Gastrocnemius medialis (tissue), 4 donors: ENCODE results near the gene ANKRD63. TPM values are rescaled to one million over a fixed set of nuclear protein-coding genes. Genes with fewer than 3 reads are reported as not detected.
A peak's percentile ranks its signal among the peaks of the same experiment; 100 is the strongest.

Experiments
- ATAC-seq, 2 donors: fragments of 150-250 bp; one replicate each; pipeline ENCODE4 v1.9.1; 2016
- DNase-seq, 2 donors: peaks; one replicate each; pipeline ENCODE4 v3.0.0-alpha.2; 2019
- H3K27ac ChIP-seq, 4 donors: fragments of 200-600 bp; sonication (generic); 1 replicate in 1 of 4; 2 replicates in 3 of 4; pipeline ENCODE4 v1.5.1; 2016 to 2018; ENCODE audit warnings: mild to moderate bottlenecking in 2 of 4, moderate library complexity in 1 of 4
- H3K27me3 ChIP-seq, 3 donors: fragments of 200-600 bp; sonication (generic) in 2 of 3; 1 replicate in 1 of 3; 2 replicates in 2 of 3; pipeline versions ENCODE4 v1.5.1 to v1.6.0; 2016 to 2019; ENCODE audit warnings: mild to moderate bottlenecking in 1 of 3, moderate library complexity in 1 of 3
- H3K36me3 ChIP-seq, 2 donors: fragments of 200-600 bp; sonication (generic) in 1 of 2; one replicate each; pipeline ENCODE4 v1.5.1; 2017 to 2018
- H3K4me1 ChIP-seq, 2 donors: fragments of 200-600 bp; sonication (generic) in 1 of 2; one replicate each; pipeline ENCODE4 v1.5.1; 2016 to 2017; ENCODE audit warnings: mild to moderate bottlenecking in 2 of 2
- H3K4me3 ChIP-seq, 4 donors: fragments of 200-600 bp; sonication (generic) in 3 of 4; 1 replicate in 1 of 4; 2 replicates in 3 of 4; pipeline ENCODE4 v1.5.1; 2016 to 2019; ENCODE audit warnings: mild to moderate bottlenecking in 2 of 4
- H3K9me3 ChIP-seq, 3 donors: fragments of 200-600 bp; sonication (generic) in 2 of 3; 1 replicate in 1 of 3; 2 replicates in 2 of 3; pipeline ENCODE4 v1.5.1; 2016 to 2019
- POLR2A ChIP-seq, 2 donors: fragments of 450-650 bp; IDR thresholded peaks; one replicate each; pipeline ENCODE4 v1.6.1; 2017; ENCODE audit warnings: antibody characterized with exemption in 2 of 2, mild to moderate bottlenecking in 2 of 2, moderate library complexity in 2 of 2
- in situ Hi-C, 4 donors: fragments of 200-750 bp; cut with MboI; loops; one replicate each; pipeline versions ENCODE4 v1.15.0 to v1.8.0; 2017; ENCODE audit warnings: low sequenced_read_pairs in 4 of 4
- intact Hi-C: fragments of 100-400 bp; cut with DNase I; formaldehyde crosslinking; loops from one replicate; pipeline ENCODE4 v1.15.1; 2023; ENCODE audit warnings: low total_unique reads
- total RNA-seq, 4 donors: library from RNA; depleted of rRNA; stranded (reverse); fragments of >200 nt; gene quantifications; one replicate each; pipeline versions ENCODE4 v1.1.0 to v1.2.3, GENCODE V29; 2016
- TF ChIP-seq, protein P1 (sequence below), 5 experiments: fragments of 450-650 bp in 3 of 5; fragments of 200-600 bp in 2 of 5; sonication (generic) in 2 of 5; IDR thresholded peaks in 4 of 5; conservative IDR thresholded peaks in 1 of 5; 1 replicate in 4 of 5; 2 replicates in 1 of 5; pipeline ENCODE4 v1.5.1; 2016 to 2019; ENCODE audit warnings: antibody characterized with exemption in 5 of 5, mild to moderate bottlenecking in 3 of 5, moderate library complexity in 3 of 5

Gene ANKRD63
- total RNA-seq, 4 donors from 2014 or later: not detected

DNA sequence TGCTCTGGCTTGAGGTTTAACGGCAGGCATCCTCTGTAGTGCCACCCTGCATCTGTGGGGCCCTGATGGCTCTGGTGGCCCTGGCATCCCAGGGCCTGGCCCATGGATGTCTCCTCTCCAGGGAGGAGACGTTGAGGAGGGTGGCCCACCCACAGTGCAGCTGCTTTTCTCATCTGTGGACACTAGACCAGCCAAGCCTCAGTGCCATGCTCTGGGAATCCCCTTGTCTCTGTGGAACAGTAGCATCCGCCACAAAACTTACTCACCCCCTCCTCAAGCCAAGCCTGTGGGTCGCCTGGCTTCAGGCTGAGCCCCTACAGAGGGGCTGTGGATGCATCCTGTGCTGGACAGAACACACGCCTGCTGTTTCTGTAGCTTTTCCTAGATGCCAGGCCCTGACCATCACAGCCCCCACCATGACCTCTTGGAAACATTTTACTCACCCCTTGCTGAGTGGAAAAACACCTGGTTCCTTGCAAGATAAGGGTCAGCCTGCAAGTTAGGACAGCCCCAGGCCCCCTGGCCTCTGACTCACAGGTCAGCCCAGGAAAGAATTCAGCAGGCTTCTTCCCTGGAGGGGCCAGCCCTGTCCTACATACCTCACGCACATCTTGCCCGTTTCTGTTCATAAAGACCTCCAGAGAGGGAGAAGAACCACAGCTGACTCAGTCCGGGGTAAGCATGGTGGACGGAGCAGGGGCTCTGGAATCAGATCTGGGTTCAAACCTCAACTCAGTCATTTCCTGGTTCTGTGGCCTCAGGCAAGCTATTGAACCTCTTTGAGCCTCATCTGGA, 25.0 kb downstream of the ANKRD63 start:
- no peak overlapping the region for H3K27ac ChIP-seq
- peaks cover 6 to 7% of the 10 kb centered on the region in 2 donors for H3K4me1 ChIP-seq
- in situ Hi-C loops: no loop called here
- DNase-seq (no peak), ATAC-seq (no peak)
- H3K9me3 ChIP-seq: no peaks in the 10 kb centered on the region
- no peak overlapping the region for H3K4me3 ChIP-seq
- no peaks in the 10 kb centered on the region for H3K27me3 ChIP-seq
- intact Hi-C loops: no loop called here
- TF ChIP-seq, protein P1, sequence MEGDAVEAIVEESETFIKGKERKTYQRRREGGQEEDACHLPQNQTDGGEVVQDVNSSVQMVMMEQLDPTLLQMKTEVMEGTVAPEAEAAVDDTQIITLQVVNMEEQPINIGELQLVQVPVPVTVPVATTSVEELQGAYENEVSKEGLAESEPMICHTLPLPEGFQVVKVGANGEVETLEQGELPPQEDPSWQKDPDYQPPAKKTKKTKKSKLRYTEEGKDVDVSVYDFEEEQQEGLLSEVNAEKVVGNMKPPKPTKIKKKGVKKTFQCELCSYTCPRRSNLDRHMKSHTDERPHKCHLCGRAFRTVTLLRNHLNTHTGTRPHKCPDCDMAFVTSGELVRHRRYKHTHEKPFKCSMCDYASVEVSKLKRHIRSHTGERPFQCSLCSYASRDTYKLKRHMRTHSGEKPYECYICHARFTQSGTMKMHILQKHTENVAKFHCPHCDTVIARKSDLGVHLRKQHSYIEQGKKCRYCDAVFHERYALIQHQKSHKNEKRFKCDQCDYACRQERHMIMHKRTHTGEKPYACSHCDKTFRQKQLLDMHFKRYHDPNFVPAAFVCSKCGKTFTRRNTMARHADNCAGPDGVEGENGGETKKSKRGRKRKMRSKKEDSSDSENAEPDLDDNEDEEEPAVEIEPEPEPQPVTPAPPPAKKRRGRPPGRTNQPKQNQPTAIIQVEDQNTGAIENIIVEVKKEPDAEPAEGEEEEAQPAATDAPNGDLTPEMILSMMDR (IDR thresholded peaks at IDR 0.05 in 4 of 5, conservative IDR thresholded peaks at IDR 0.05 in 1 of 5): no peak
- TF ChIP-seq POLR2A (IDR thresholded peaks at IDR 0.05): no peak
- H3K36me3 ChIP-seq: no peaks in the 10 kb centered on the region

DNA sequence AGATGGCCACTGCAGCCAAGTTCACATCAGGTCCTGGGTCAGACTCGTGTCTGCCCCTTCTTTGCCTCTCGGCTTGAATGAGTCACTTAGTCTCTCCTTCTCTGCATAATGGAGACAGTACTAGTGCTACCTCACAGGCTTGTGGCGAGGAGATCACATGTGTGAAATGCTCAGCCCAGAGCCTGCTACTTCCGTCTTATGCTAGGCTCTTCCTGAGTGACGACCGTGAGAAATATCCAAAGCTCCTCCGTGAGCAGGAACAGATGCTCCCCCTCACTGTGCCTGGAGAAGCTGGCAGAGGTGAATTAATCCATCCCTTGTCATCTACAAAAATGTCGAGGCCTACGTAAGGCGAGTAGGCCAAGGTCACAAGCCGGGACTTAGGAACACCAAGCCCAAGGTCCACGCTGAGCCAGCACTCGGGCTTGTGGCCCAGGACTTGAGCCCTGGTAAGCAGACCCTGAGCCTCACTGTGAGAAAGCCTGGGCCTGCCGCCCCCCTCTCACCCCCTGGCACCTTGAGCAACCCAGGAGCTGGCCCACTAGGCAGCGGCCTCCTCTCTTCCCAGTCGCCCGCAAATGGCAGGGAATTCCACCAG, 26.1 kb downstream of the ANKRD63 start:
- TF ChIP-seq, protein P1 (IDR thresholded peaks at IDR 0.05 in 4 of 5, conservative IDR thresholded peaks at IDR 0.05 in 1 of 5): no peak
- no peak for TF ChIP-seq POLR2A (IDR thresholded peaks at IDR 0.05)
- ATAC-seq (no peak), DNase-seq (no peak)
- H3K9me3 ChIP-seq: no peaks in the 10 kb centered on the region
- no peak overlapping the region for H3K4me3 ChIP-seq
- no peaks in the 10 kb centered on the region for H3K36me3 ChIP-seq
- in situ Hi-C loops: no loop called here
- H3K27me3 ChIP-seq: no peaks in the 10 kb centered on the region
- peaks cover 6 to 7% of the 10 kb centered on the region in 2 donors for H3K4me1 ChIP-seq
- no peak overlapping the region for H3K27ac ChIP-seq
- intact Hi-C loops: no loop called here

DNA sequence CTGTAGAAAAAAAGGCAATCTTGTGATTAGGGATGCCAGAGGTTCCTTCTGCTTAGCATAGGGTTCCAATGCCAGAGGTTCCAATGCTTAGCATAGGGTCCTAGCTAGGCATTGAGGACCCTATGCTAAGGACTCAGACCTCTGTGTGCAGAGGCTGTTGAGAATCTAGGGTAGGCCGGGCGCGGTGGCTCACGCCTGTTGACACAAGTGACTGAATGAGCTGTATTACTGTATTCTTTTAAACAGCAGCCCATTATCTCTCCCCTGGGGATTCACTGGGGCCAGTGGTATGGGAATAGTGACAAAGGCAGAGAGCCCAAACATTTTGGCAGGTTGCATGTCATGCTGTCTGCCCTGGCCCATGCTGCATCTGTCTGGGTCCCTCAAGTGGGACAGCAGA, 27.8 kb downstream of the ANKRD63 start:
- no peaks in the 10 kb centered on the region for H3K27me3 ChIP-seq
- DNase-seq: no peak
- TF ChIP-seq, protein P1 (IDR thresholded peaks at IDR 0.05 in 4 of 5, conservative IDR thresholded peaks at IDR 0.05 in 1 of 5): no peak
- TF ChIP-seq POLR2A (IDR thresholded peaks at IDR 0.05): no peak
- no peak overlapping the region for H3K4me3 ChIP-seq
- no peaks in the 10 kb centered on the region for H3K36me3 ChIP-seq
- no peak overlapping the region for H3K27ac ChIP-seq
- H3K4me1 ChIP-seq: peaks cover 6 to 7% of the 10 kb centered on the region in 2 donors
- ATAC-seq: no peak
- in situ Hi-C loops (no loop called here), intact Hi-C loops (no loop called here)
- H3K9me3 ChIP-seq: no peaks in the 10 kb centered on the region

DNA sequence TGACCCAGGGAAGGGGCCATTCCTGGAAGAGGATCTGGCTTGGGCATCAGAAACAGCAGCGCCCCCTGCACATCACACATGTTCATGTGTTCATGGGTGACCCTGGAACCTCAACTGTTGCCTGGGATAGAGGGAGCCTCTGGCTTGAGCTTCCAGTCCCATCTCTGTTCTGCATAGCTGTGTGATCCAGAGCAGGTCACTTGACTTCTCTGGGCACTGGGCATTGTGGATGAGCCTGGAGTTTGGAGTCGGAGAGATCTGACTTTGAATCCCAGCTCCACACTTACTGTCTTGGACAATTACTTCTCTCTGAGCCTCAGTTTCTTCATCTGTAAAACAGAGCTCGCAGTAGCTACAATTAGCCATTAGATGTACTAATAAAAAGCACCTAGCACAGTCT, 28.4 kb downstream of the ANKRD63 start:
- Histone ChIP-seq H3K27ac (no peak overlapping the region), H3K9me3 (no peaks in the 10 kb centered on the region), H3K36me3 (no peaks in the 10 kb centered on the region), H3K4me3 (no peak overlapping the region), H3K4me1 (peaks cover 6 to 7% of the 10 kb centered on the region in 2 donors), H3K27me3 (no peaks in the 10 kb centered on the region)
- in situ Hi-C loops: no loop called here
- ATAC-seq (no peak), DNase-seq (no peak)
- intact Hi-C loops: no loop called here
- TF ChIP-seq POLR2A (IDR thresholded peaks at IDR 0.05): no peak

DNA sequence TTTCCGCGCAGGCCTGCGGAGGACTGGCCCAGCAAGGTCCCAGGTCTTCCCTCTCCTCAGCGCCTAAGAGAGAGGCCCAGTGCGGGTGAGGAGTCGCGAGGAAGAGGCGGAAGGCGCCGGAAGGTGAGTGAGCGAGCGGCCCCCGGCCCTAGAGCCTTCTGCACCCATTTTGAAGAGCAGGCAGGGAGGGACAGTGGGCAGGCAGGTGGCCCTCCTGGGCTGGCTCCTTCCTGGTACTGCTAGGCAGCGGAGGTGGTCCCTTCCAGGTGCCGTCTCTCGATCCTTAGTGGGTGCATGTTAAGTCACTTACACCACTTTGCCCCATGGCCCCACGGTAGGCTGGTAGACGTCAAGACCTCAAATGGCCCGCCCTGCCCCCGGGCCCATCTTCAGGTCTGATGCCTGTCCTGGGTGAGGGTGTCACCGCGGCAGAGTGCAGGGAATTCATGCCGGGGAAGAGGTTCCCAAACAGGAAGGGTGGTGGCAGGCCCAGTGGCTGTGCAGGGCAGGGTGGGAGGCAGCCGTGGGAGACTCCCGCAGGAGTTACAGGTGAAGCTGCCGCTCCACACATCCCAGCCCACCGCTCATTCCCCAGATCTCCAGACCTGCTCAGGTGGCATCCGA, 29.6 kb downstream of the ANKRD63 start:
- TF ChIP-seq POLR2A (IDR thresholded peaks at IDR 0.05): no peak
- TF ChIP-seq, protein P1 (IDR thresholded peaks at IDR 0.05 in 4 of 5, conservative IDR thresholded peaks at IDR 0.05 in 1 of 5): no peak

More for the DNA sequence above, 29.6 kb downstream of the ANKRD63 start:
- Histone ChIP-seq H3K4me3 (peak overlapping the region; percentile 50 to 67 (median 54)), H3K27me3 (no peaks in the 10 kb centered on the region), H3K36me3 (no peaks in the 10 kb centered on the region), H3K4me1 (peaks cover 6 to 7% of the 10 kb centered on the region in 2 donors), H3K9me3 (no peaks in the 10 kb centered on the region), H3K27ac (no peak overlapping the region)
- intact Hi-C loops (no loop called here), in situ Hi-C loops (no loop called here)
- ATAC-seq (no peak), DNase-seq (no peak)
